ENCODE results near the gene CNTNAP2.

DNA sequence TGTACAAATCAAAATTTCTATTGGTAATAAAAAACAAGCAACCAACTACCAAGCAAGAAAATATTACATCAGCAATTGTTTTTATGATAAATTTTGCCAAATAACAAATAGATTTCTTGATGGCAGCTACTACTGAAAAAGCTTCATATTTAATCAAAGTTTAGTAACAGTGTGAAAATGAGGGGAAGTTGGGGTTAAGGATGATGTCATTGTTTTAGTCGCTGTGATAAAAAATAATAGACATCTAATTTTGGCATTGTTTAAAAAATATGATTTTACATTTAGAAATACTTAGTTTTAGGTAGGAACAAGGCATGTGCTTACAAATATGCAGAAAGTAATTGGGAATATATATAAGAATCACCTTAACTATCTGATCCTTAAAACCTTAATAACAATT lies 145.9 kb downstream of the CNTNAP2 start:
- TF ChIP-seq, protein P1, sequence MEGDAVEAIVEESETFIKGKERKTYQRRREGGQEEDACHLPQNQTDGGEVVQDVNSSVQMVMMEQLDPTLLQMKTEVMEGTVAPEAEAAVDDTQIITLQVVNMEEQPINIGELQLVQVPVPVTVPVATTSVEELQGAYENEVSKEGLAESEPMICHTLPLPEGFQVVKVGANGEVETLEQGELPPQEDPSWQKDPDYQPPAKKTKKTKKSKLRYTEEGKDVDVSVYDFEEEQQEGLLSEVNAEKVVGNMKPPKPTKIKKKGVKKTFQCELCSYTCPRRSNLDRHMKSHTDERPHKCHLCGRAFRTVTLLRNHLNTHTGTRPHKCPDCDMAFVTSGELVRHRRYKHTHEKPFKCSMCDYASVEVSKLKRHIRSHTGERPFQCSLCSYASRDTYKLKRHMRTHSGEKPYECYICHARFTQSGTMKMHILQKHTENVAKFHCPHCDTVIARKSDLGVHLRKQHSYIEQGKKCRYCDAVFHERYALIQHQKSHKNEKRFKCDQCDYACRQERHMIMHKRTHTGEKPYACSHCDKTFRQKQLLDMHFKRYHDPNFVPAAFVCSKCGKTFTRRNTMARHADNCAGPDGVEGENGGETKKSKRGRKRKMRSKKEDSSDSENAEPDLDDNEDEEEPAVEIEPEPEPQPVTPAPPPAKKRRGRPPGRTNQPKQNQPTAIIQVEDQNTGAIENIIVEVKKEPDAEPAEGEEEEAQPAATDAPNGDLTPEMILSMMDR (IDR thresholded peaks at IDR 0.05): no peak
- no peak for TF ChIP-seq POLR2AphosphoS5 (IDR thresholded peaks at IDR 0.05; ENCODE audit: low read depth, low read length)
- no peak for TF ChIP-seq REST (IDR thresholded peaks at IDR 0.05; ENCODE audit: insufficient read depth in 1 of 2, low read depth in 2 of 2, low read length in 1 of 2)
- TF ChIP-seq TCF7L2 (IDR thresholded peaks at IDR 0.05; ENCODE audit: low read depth, low read length): no peak
- no peak for TF ChIP-seq SIN3A (IDR thresholded peaks at IDR 0.05; ENCODE audit: borderline replicate concordance, insufficient read depth, low read depth, low read length)
